H1 (cell line): ENCODE results near the gene VPS13D. TPM values are rescaled to one million over a fixed set of nuclear protein-coding genes. Genes with fewer than 3 reads are reported as not detected.

Experiments
- CTCF ChIA-PET: fragments of 300-600 bp; sonication (Branson Sonifier 250); formaldehyde crosslinking; loops from one replicate; lab custom pipeline; 2021; ENCODE audit not compliant: partially characterized antibody; lab: Charles Lee
- POLR2A ChIA-PET: fragments of 300-600 bp; sonication (Branson Sonifier 250); formaldehyde crosslinking; loops from one replicate; lab custom pipeline; 2021; ENCODE audit warnings: inconsistent platforms; ENCODE audit not compliant: partially characterized antibody; lab: Charles Lee
- DNase-seq, 2 experiments: peaks; one replicate each; pipeline versions ENCODE4 v3.0.0 to v3.0.0-alpha.2; 2010 to 2022; ENCODE audit warnings: low spot score in 2 of 2, low read depth in 1 of 2, mixed read lengths in 1 of 2
- FAIRE-seq: peaks from 2 replicates; lab custom pipeline; 2011; peaks lifted over from hg19 to GRCh38; lab: Jason Lieb, UNC
- H2AFZ ChIP-seq: 2 replicates; pipeline ENCODE4 v1.8.1; 2012; ENCODE audit warnings: low read length, inconsistent platforms
- H2AK5ac ChIP-seq: 2 replicates; pipeline ENCODE4 v1.6.1; 2013; ENCODE audit warnings: low read depth, low read length
- H2BK120ac ChIP-seq: replicated peaks from 2 replicates; pipeline ENCODE3; 2013; ENCODE audit warnings: low read depth, low read length, inconsistent platforms
- H2BK12ac ChIP-seq: 2 replicates; pipeline ENCODE4 v1.6.1; 2013; ENCODE audit warnings: low read depth, low read length
- H2BK15ac ChIP-seq: 2 replicates; pipeline ENCODE4 v1.6.1; 2013; ENCODE audit warnings: low read length
- H2BK20ac ChIP-seq: 2 replicates; pipeline ENCODE4 v1.6.1; 2013; ENCODE audit warnings: low read length
- H2BK5ac ChIP-seq: 2 replicates; pipeline ENCODE4 v1.6.1; 2013; ENCODE audit warnings: low read depth, low read length
- H3K14ac ChIP-seq: 2 replicates; pipeline ENCODE4 v1.6.1; 2013; ENCODE audit warnings: inconsistent platforms; ENCODE audit not compliant: insufficient read length
- H3K18ac ChIP-seq: 2 replicates; pipeline ENCODE4 v1.6.1; 2013; ENCODE audit warnings: low read length; ENCODE audit errors: extremely low read depth
- H3K23ac ChIP-seq: 2 replicates; pipeline ENCODE4 v1.6.1; 2013; ENCODE audit warnings: inconsistent platforms; ENCODE audit not compliant: insufficient read length
- H3K23me2 ChIP-seq: 2 replicates; pipeline ENCODE4 v1.6.1; 2013; ENCODE audit warnings: low read depth, low read length
- H3K27ac ChIP-seq: 2 replicates; pipeline ENCODE4 v1.6.1; 2011; ENCODE audit warnings: low read depth, low read length, inconsistent platforms
- H3K27me3 ChIP-seq, 4 experiments: replicated peaks in 1 of 4; 1 replicate in 1 of 4; 2 replicates in 3 of 4; pipeline versions ENCODE4 v1.6.1 to v1.8.1; 2011 to 2013; ENCODE audit warnings: low read length in 3 of 4, mild to moderate bottlenecking in 3 of 4, inconsistent platforms in 2 of 4, mixed read lengths in 2 of 4, moderate library complexity in 1 of 4; ENCODE audit not compliant: control insufficient read depth in 3 of 4, insufficient read depth in 3 of 4; ENCODE audit errors: extremely low read depth in 1 of 4
- H3K36me3 ChIP-seq, 4 experiments: 2 replicates each; pipeline versions ENCODE4 v1.6.1 to v1.8.1; 2011 to 2013; ENCODE audit warnings: mild to moderate bottlenecking in 4 of 4, low read length in 3 of 4, moderate library complexity in 2 of 4, control low read depth in 1 of 4, inconsistent platforms in 1 of 4; ENCODE audit not compliant: insufficient read depth in 4 of 4, control insufficient read depth in 2 of 4
- H3K4ac ChIP-seq: replicated peaks from 2 replicates; pipeline ENCODE3; 2013; ENCODE audit warnings: low read length, low read depth, mixed read lengths, inconsistent platforms; ENCODE audit not compliant: insufficient read length
- H3K4me1 ChIP-seq, 4 experiments: replicated peaks in 1 of 4; 1 replicate in 1 of 4; 2 replicates in 3 of 4; pipeline versions ENCODE4 v1.6.1 to v1.8.1; 2011 to 2013; ENCODE audit warnings: low read length in 3 of 4, inconsistent platforms in 2 of 4, mixed read lengths in 1 of 4; ENCODE audit not compliant: insufficient read depth in 4 of 4, control insufficient read depth in 3 of 4
- H3K4me2 ChIP-seq, 2 experiments: 2 replicates each; pipeline versions ENCODE4 v1.6.1 to v1.8.1; 2011 to 2013; ENCODE audit warnings: low read depth in 2 of 2, low read length in 2 of 2, control low read depth in 1 of 2, inconsistent platforms in 1 of 2, mild to moderate bottlenecking in 1 of 2; ENCODE audit not compliant: insufficient read depth in 1 of 2
- H3K4me3 ChIP-seq, 4 experiments: fragments of 200-600, 300-600 bp in 1 of 4; sonication (generic), shearing (Covaris generic), sonication (Bioruptor Twin) in 1 of 4; 2 replicates each; pipeline versions ENCODE4 v1.5.1 to v1.8.1; 2011 to 2016; ENCODE audit warnings: low read length in 4 of 4, low read depth in 3 of 4, control low read depth in 2 of 4, inconsistent platforms in 2 of 4, mild to moderate bottlenecking in 2 of 4, mixed read lengths in 1 of 4, moderate library complexity in 1 of 4; ENCODE audit not compliant: insufficient read depth in 2 of 4; ENCODE audit errors: extremely low read depth in 1 of 4
- H3K56ac ChIP-seq: replicated peaks from 2 replicates; pipeline ENCODE3; 2013; ENCODE audit warnings: low read depth, mild to moderate bottlenecking, mixed read lengths, low read length, inconsistent platforms; ENCODE audit not compliant: insufficient read length
- H3K79me1 ChIP-seq: 2 replicates; pipeline ENCODE4 v1.6.1; 2013; ENCODE audit warnings: low read depth, low read length, control low read depth
- H3K79me2 ChIP-seq, 2 experiments: 2 replicates each; pipeline versions ENCODE4 v1.6.1 to v1.8.1; 2012 to 2013; ENCODE audit warnings: low read length in 2 of 2, mild to moderate bottlenecking in 2 of 2, inconsistent platforms in 1 of 2; ENCODE audit not compliant: insufficient read depth in 2 of 2, control insufficient read depth in 1 of 2
- H3K9ac ChIP-seq, 4 experiments: replicated peaks in 1 of 4; 1 replicate in 1 of 4; 2 replicates in 3 of 4; pipeline versions ENCODE4 v1.6.1 to v1.8.1; 2011 to 2013; ENCODE audit warnings: low read depth in 3 of 4, low read length in 3 of 4, control low read depth in 2 of 4, mild to moderate bottlenecking in 2 of 4, moderate library complexity in 2 of 4, inconsistent platforms in 1 of 4; ENCODE audit errors: extremely low read depth in 1 of 4
- H3K9me3 ChIP-seq, 2 experiments: 2 replicates each; pipeline versions ENCODE4 v1.6.1 to v1.8.1; 2012 to 2013; ENCODE audit warnings: mild to moderate bottlenecking in 2 of 2, moderate library complexity in 2 of 2, control low read depth in 1 of 2, inconsistent platforms in 1 of 2, low read depth in 1 of 2, low read length in 1 of 2, mixed read lengths in 1 of 2; ENCODE audit not compliant: insufficient read depth in 2 of 2
- H4K20me1 ChIP-seq, 2 experiments: replicated peaks in 1 of 2; 2 replicates each; pipeline versions ENCODE3 to v1.8.1; 2011 to 2013; ENCODE audit warnings: inconsistent platforms in 2 of 2, low read length in 2 of 2, mild to moderate bottlenecking in 1 of 2; ENCODE audit not compliant: insufficient read depth in 2 of 2, control insufficient read depth in 1 of 2
- H4K5ac ChIP-seq: 2 replicates; pipeline ENCODE4 v1.6.1; 2013; ENCODE audit warnings: low read length, low read depth, mixed read lengths, inconsistent platforms; ENCODE audit not compliant: insufficient read length
- H4K8ac ChIP-seq: 2 replicates; pipeline ENCODE4 v1.8.0; 2013; ENCODE audit warnings: mild to moderate bottlenecking, moderate library complexity, low read length, inconsistent platforms; ENCODE audit not compliant: insufficient read depth; ENCODE audit errors: extremely low read depth
- H4K91ac ChIP-seq: replicated peaks from 2 replicates; pipeline ENCODE3; 2013; ENCODE audit warnings: low read length, mixed read lengths, inconsistent platforms; ENCODE audit not compliant: insufficient read length
- ATF2 ChIP-seq: IDR thresholded peaks from 2 replicates; pipeline ENCODE4 v1.6.1; 2012; ENCODE audit warnings: low read length, inconsistent platforms
- HDAC2 ChIP-seq, 2 experiments: fragments of 300-600 bp in 1 of 2; sonication (generic) in 1 of 2; IDR thresholded peaks; 2 replicates each; pipeline ENCODE4 v1.6.1; 2011 to 2012; ENCODE audit warnings: low read depth in 2 of 2, low read length in 2 of 2, mild to moderate bottlenecking in 2 of 2, moderate library complexity in 2 of 2, borderline replicate concordance in 1 of 2, inconsistent platforms in 1 of 2
- MAFK ChIP-seq: IDR thresholded peaks from 2 replicates; pipeline ENCODE4 v1.6.1; 2012; ENCODE audit warnings: low read depth, mild to moderate bottlenecking, improper control_type of control experiment, low read length
- POLR2A ChIP-seq, 2 experiments: IDR thresholded peaks; 1 replicate in 1 of 2; 2 replicates in 1 of 2; pipeline ENCODE4 v1.6.1; 2011; ENCODE audit warnings: low read depth in 2 of 2, low read length in 2 of 2, mild to moderate bottlenecking in 2 of 2; ENCODE audit errors: control extremely low read depth in 1 of 2
- POU5F1 ChIP-seq: IDR thresholded peaks from 2 replicates; pipeline ENCODE4 v1.6.1; 2011; ENCODE audit warnings: low read depth, mild to moderate bottlenecking, low read length, moderate library complexity
- SIN3A ChIP-seq, 2 experiments: IDR thresholded peaks in 1 of 2; conservative IDR thresholded peaks in 1 of 2; 2 replicates each; pipeline ENCODE4 v1.6.1; 2011 to 2012; ENCODE audit warnings: low read length in 2 of 2, improper control_type of control experiment in 1 of 2, low read depth in 1 of 2, mild to moderate bottlenecking in 1 of 2
- TAF7 ChIP-seq: optimal IDR thresholded peaks from 2 replicates; pipeline ENCODE3; 2011; ENCODE audit warnings: low read depth, mild to moderate bottlenecking, inconsistent platforms, low read length, moderate library complexity, borderline replicate concordance
- WGBS, 2 experiments: shearing (Covaris generic) in 1 of 2; methylation state at CpG; one replicate each; pipeline versions ENCODE4 v1.1.6 to v1.1.7; 2013 to 2015; ENCODE audit warnings: low lambda C conversion rate in 2 of 2, mixed read lengths in 2 of 2, inconsistent platforms in 1 of 2, low coverage in 1 of 2, missing lambda C conversion rate in 1 of 2; ENCODE audit not compliant: insufficient replicate concordance in 2 of 2, insufficient coverage in 1 of 2, insufficient read length in 1 of 2; ENCODE audit errors: extremely low coverage in 1 of 2, missing lambda C conversion rate in 1 of 2; 5-methylcytosine and 5-hydroxymethylcytosine counted together
- polyA plus RNA-seq, 7 experiments: library from polyadenylated mRNA; depleted of rRNA in 3 of 7; stranded (reverse) in 5 of 7; unstranded in 2 of 7; fragments of >200 nt in 5 of 7; fragments of 200-250 nt in 2 of 7; gene quantifications; 1 replicate in 5 of 7; 2 replicates in 1 of 7; 4 replicates in 1 of 7; pipeline versions ENCODE4 v1.2.1 to v1.2.3, GENCODE V29; 2011 to 2013; ENCODE audit warnings: missing spikeins in 2 of 7, mixed read lengths in 2 of 7
- total RNA-seq: library from RNA; stranded (reverse); fragmentation: NEBNext Ultra II Directional; extraction: Animal tissue kit (Norgen Biotek cat#: 25700); gene quantifications from 2 replicates; pipeline ENCODE4 v1.2.1, GENCODE V29; 2021
- TF ChIP-seq, protein P1 (sequence below), 3 experiments: IDR thresholded peaks; 1 replicate in 2 of 3; 2 replicates in 1 of 3; pipeline versions ENCODE4 v1.5.1 to v1.6.1; 2011; ENCODE audit warnings: low read length in 3 of 3, mild to moderate bottlenecking in 3 of 3, inconsistent platforms in 2 of 3, low read depth in 1 of 3, moderate library complexity in 1 of 3; ENCODE audit not compliant: insufficient read depth in 1 of 3; ENCODE audit errors: control extremely low read depth in 1 of 3

Gene VPS13D
- total and polyA plus RNA-seq, 2 of the 8 experiments (the other 6 are each of a cell fraction or from before 2014, with no cell fraction given) = 10.9 to 31.2 TPM

DNA sequence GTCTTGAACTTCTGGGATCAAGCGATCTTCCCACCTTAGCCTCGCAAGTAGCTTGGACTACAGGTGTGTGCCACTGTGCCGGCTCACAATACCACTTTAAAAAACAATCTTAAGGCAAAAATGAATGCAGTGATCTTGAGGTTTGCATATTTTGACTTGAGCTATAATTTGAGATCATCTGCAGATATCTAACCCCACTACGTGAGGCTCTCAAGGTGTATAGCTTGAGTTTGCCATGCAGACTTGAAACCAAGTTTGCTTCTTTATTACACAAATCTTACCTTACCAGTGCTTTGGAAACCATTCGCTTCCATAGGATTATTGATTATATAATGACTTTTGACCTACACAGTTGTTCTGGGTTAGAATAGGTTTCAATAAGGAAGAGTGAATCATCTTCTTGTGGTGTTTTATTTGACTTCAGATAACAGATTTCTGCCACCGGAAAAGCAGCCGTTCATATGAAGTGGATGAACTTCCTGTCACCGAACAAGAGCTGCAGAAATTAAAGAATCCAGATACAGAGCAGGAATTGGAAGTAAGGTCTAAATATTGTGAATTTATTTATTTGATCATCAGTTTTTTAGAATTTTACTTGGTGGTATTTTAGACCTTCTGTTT is 155.1 kb downstream of the VPS13D start:
- H3K18ac ChIP-seq = no peak overlapping the region
- H2BK20ac ChIP-seq = no peak overlapping the region
- no peak overlapping the region for H4K91ac ChIP-seq
- H3K56ac ChIP-seq = no peak overlapping the region
- no peak overlapping the region for H4K5ac ChIP-seq
- H3K27me3 ChIP-seq = no peaks in the 10 kb centered on the region
- no peak overlapping the region for H4K8ac ChIP-seq
- H2BK5ac ChIP-seq = no peak overlapping the region
- H2AK5ac ChIP-seq = no peak overlapping the region
- H3K79me1 ChIP-seq = no peaks in the 10 kb centered on the region
- H3K14ac ChIP-seq = no peak overlapping the region
- H3K9ac ChIP-seq = no peak overlapping the region
- peaks cover 0 to 40% (median 21%) of the 10 kb centered on the region in 4 experiments; a peak in 7 of 8 replicates for H3K36me3 ChIP-seq
- no peak overlapping the region for H3K23ac ChIP-seq
- peaks cover 2 to 10% of the 10 kb centered on the region in 2 experiments; a peak in 1 of 4 replicates for H3K9me3 ChIP-seq
- H2BK12ac ChIP-seq = no peak overlapping the region
- H2BK15ac ChIP-seq = no peak overlapping the region
- H3K23me2 ChIP-seq = no peaks in the 10 kb centered on the region
- POLR2A ChIA-PET = no interaction called here
- H2BK120ac ChIP-seq = no peak overlapping the region
- DNase-seq = no peak
- FAIRE-seq = no peak
- no peak overlapping the region for H3K27ac ChIP-seq
- no peak overlapping the region for H3K4me2 ChIP-seq
- no peak overlapping the region for H3K4ac ChIP-seq
- H3K79me2 ChIP-seq = no peaks in the 10 kb centered on the region
- H2AFZ ChIP-seq = no peak overlapping the region
- WGBS, 2 experiments = 94% methylated on average over 8 of the region's 8 CpGs; no CpG with 5 or more reads in 1 of the 2 experiments
- no peak overlapping the region for H3K4me3 ChIP-seq
- H4K20me1 ChIP-seq = peaks cover 0 to 2% of the 10 kb centered on the region in 2 experiments
- CTCF ChIA-PET = interaction anchor here (0.6 to 2.3 kb wide), 5 partner anchors 9 to 109 kb away, joined by 3 to 9 read pairs (median 4); no protein-coding TSS in a partner anchor
- no peaks in the 10 kb centered on the region for H3K4me1 ChIP-seq
- no peak for TF ChIP-seq HDAC2 (IDR thresholded peaks at IDR 0.05; ENCODE audit: borderline replicate concordance in 1 of 2, low read depth in 2 of 2, low read length in 2 of 2)
- TF ChIP-seq TAF7 = no peak
- no peak for TF ChIP-seq MAFK
- TF ChIP-seq, protein P1, sequence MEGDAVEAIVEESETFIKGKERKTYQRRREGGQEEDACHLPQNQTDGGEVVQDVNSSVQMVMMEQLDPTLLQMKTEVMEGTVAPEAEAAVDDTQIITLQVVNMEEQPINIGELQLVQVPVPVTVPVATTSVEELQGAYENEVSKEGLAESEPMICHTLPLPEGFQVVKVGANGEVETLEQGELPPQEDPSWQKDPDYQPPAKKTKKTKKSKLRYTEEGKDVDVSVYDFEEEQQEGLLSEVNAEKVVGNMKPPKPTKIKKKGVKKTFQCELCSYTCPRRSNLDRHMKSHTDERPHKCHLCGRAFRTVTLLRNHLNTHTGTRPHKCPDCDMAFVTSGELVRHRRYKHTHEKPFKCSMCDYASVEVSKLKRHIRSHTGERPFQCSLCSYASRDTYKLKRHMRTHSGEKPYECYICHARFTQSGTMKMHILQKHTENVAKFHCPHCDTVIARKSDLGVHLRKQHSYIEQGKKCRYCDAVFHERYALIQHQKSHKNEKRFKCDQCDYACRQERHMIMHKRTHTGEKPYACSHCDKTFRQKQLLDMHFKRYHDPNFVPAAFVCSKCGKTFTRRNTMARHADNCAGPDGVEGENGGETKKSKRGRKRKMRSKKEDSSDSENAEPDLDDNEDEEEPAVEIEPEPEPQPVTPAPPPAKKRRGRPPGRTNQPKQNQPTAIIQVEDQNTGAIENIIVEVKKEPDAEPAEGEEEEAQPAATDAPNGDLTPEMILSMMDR (IDR thresholded peaks at IDR 0.05; ENCODE audit: control extremely low read depth in 1 of 3, insufficient read depth in 1 of 3, low read depth in 1 of 3, low read length in 3 of 3) = no peak
- TF ChIP-seq POLR2A (IDR thresholded peaks at IDR 0.05; ENCODE audit: control extremely low read depth in 1 of 2, low read depth in 2 of 2, low read length in 2 of 2) = no peak
- TF ChIP-seq SIN3A (conservative IDR thresholded peaks at IDR 0.05 in 1 of 2, IDR thresholded peaks at IDR 0.05 in 1 of 2; ENCODE audit: low read depth in 1 of 2, low read length in 2 of 2) = no peak
- TF ChIP-seq POU5F1 = no peak
- no peak for TF ChIP-seq ATF2
